Activated T-cell treated with anti-CD3 and anti-CD28 coated beads, Interleukin-2, amount 50 U/mL, for 48 hours (primary cell): ENCODE measurements around the gene RNF26.
"Not testable (repeated sequence)": the region's sequence is repeated elsewhere in the genome, so short reads cannot be mapped to it uniquely, and the experiment has no call there.

ENCODE experiments used
- DNase-seq, 2 experiments: peaks; one replicate each; pipeline ENCODE4 v3.0.0-alpha.2; 2020

The RNF26 gene

GRCh38 chr11:119372260-119373058 lies 38.1 kb downstream of the RNF26 start:
- no peak for DNase-seq

- DNase-seq, result no peak
Measured at GRCh38 chr11:119373059-119373920, 39.0 kb downstream of the RNF26 start.

GRCh38 chr11:119373921-119374631 lies 39.7 kb downstream of the RNF26 start:
- peak; percentile 68 to 74 for DNase-seq

DNA sequence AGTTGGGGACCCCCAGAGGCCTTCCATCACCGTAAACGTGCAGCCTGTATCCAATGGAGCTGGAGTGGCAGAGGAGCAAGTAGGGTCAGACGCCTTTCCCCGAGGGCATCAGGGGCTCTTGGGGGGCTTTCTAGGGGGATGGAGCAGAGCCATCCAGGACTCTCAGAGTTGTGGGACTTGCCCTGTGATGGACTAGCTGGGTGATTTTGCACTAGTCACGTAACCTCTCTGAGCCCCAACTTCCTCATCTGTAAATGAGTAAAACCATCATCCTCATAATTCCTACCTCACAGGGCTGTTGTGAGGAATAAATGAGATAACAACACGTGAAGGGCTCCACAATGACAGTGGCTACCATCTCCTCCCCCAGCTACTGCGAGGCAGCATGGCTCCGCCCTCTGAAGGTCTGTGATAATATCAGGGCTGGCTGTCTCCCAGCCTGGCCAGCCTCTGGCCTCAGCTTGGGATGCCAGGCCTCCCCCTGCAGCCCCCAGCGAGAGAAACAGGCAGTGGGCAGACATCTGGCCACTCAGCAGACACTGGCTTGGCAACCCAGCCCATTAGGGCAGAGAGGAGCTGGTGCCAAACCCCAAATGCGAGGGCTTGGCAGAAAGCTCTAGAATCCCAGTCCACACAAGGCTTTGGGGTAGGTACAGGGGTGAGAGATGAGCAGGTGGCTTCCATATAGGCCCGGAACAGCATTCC lies 40.5 kb downstream of the RNF26 start:
- no peak for DNase-seq

GRCh38 chr11:119375337-119376196 lies 41.2 kb downstream of the RNF26 start:
- no peak for DNase-seq

DNA sequence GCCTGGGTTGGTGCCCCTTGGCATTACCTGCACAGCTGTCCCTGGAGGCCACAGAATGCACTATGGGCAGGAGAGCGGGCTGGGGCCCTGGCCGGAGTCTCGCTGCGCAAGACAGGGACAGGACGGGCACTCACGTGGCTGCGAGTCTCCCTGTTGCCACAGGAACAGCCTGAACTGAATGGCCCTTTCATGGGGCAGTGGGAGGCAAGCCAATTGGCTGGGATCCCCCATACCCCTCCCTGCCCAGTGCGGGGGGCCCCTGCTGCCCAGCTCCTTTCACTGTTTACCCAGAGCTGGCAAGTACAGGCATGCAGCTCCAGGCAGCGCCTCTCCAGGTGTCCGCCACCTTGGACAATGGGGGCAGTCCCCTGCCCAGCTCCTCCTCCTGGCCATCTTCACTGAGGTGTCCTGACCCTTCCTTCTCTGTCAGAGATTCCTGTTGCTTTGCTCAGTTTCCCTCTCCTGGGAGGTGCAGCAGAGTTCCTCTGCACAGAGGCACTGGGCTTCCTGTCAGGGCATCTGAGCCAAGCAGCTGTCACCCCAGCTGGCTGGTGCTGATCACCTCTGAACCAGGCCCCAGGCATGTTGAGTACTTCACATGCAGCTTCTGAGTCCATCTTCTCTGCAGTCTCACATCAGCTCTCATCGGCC lies 42.0 kb downstream of the RNF26 start:
- no peak for DNase-seq

DNA sequence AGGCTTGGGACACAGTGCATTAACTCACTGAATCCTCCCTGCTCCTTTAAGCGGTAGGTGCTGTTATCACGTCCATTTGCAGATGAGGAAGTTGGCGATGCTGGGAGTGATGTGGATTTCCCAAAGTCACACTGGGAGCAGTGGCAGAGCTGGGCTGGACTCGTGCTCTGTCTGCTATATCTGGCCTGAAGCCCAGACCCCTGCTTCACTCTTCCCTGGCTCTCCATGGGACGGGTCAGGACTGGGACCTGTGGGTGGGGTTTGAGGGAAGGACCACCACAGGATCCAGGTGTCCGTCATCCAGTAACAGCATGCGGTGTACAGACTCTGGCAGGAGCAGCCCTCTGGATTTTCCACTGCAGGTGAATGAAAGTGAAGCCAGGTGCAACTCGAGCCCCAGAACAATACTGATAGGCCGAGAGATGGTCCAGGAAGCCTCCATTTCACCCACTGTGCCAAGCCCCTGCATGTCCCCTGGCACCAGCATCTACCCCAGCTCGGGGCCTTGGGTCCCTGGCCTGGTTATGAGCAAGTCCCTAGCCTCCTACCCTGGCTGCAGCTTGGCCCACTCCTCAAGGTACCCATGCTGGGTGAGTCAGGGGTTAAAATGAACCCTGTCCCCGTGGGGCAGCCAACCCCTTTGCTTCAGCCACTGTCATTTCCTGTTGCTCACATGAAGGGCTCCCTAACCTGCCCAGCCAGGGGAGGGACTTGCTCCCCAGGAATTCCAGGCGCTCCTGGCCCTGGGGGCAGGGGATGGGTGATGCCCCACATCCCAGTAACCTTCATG lies 43.0 kb downstream of the RNF26 start:
- DNase-seq, result no peak

- DNase-seq, result no peak
Measured at GRCh38 chr11:119377961-119378667, 43.8 kb downstream of the RNF26 start.

GRCh38 chr11:119378851-119379465 lies 44.6 kb downstream of the RNF26 start:
- no peak for DNase-seq

DNA sequence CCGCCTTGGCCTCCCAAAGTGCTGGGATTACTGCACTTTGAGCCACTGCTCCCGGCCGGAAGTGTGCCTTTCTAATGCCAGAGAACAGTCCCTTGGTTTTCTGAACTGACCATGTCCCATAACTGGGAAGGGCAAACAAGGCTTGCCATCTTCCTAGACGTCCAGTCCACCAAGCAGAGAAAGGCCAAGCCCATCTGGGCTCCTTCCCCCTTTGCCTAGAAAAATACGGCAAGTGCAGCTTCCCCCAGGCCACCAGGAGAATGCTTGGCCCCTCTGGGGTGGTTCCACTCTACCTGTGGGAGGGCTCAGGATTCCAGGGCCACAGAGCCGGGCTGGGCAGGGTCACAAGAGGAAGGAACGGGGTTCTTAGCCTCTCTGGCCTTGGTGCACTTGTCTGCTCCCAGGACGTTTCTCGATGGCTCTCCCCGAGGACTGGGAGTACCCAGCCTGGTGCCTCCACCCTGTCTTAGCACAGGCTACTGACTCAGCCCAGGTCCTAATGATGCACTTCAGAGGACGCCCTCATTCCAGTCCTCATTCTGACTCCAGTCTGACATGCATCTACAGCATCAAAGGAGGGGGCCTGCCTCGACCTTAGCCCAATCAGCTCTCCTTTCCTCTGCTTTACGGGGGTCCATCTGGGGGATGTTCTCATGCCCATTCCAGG lies 46.0 kb downstream of the RNF26 start:
- no peak for DNase-seq

- peak in 1 of 2 experiments; percentile 31 for DNase-seq
Measured at GRCh38 chr11:119380827-119381180, 46.5 kb downstream of the RNF26 start.

DNA sequence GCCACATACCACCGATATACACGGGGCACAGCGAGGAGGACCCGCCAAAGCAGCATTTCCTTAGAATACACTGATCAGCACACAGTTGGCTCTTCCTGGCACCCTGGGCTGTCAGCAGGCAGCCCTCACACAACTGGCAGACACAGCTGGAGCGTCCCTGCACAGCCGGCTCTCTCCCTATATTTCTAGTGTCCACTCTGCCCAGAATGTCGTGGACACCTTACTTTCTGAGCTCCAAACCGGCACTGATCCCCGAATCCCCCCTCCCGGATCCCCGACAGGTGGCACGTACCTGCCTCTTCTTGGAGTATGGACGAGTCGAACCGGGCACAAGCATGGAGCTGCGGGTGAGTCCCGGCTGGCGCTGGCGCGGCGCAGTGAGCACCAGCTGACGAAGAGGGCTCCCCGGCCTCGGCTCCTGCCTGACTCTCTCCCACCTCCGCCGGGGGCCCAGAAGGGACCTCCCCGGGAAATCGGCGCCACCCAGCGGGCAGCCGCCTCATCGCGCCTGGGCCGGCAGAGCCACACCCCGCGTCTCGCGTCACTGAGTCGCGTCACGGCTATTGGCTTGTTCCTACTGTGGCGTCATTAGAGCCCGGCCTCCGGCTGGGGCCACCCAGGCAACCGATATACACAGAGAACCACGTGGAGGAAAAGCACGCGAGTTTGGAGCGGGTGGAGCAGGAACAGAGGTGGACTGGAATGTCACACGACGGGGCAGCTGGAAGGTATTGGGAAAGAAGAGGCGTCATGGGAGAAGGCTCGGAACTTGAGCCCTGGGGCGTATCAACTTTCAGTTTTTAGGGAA lies 47.1 kb downstream of the RNF26 start, which contains the start of gene USP2:
USP2 (minus strand) TSS at position 510 of the 808 bp plus-strand sequence. CDS start 8,210 bp downstream, outside the sequence.
- peak; percentile 99 for DNase-seq

DNA sequence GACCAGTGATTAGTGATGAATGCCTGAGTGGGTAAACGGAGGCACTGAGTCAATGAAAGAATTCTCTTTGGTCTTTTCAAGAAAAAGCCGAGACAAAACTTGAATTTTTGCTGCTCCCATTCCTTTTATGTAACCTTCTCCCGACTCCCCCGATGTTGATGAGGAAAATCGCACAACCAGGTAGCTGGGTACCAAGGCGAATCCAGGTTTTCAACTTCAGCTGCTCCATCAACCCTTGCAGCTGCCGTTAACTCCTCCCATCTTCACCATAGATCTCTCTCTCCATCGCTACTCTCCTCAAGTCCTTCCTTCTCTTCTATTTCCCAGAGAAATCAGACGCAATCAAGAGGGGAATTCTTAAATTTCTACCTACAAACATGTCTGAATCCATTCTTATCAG lies 47.8 kb downstream of the RNF26 start:
- no peak for DNase-seq

- not testable (repeated sequence) for DNase-seq
Measured at GRCh38 chr11:119382513-119382912, 48.2 kb downstream of the RNF26 start.

DNA sequence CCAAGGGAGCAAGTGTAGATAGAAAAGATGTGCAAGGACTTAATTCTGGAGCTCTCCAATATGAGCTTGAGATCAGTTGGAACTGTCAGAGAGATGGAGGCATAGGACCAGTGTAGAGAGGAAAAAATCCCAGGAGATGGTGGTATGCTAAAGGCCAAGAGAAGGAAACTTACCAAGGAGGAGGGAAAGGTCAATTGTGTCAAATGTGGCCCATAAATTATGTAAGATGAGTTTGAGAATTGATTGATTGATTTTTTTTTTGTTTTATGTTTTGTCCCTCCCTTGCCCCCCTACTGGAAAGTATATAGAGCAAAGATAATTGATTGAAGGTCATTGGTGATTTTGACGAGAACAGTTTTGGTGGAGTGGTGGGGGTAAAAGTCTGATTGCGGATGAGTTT lies 50.0 kb downstream of the RNF26 start:
- DNase-seq, result no peak
